PC-9 (cell line): ENCODE data around the gene EPX.

Source experiments
- EZH2 ChIP-seq: fragments of 200-600 bp; sonication (generic); IDR thresholded peaks from 2 replicates; pipeline ENCODE4 v1.8.0; 2017; ENCODE audit warnings: antibody characterized with exemption, low read depth
- TF ChIP-seq, protein P1 (sequence below): fragments of 200-600 bp; sonication (generic); conservative IDR thresholded peaks from 2 replicates; pipeline ENCODE4 v1.6.1; 2017; ENCODE audit warnings: mixed run types, antibody characterized with exemption, mild to moderate bottlenecking, moderate library complexity

DNA sequence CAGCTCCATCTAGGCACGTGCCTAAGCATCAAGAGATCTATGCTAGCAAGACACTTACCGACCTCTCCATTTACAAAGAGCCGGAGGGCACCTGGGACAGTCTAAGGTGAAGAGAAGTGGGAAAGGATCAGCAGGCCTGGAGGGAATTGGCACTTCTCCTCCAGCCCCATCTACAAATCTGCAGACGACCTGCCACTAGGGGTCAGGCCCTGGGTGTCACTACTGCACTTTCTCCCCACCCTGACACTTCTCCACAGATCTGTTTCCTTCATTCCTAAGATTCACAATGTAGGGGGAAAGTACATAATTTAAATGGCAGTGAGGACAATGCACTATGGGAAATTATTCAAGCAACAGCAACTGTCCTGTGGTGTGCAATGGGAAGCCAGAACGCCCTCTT lies 18.4 kb downstream of the EPX start:
- TF ChIP-seq, protein P1, sequence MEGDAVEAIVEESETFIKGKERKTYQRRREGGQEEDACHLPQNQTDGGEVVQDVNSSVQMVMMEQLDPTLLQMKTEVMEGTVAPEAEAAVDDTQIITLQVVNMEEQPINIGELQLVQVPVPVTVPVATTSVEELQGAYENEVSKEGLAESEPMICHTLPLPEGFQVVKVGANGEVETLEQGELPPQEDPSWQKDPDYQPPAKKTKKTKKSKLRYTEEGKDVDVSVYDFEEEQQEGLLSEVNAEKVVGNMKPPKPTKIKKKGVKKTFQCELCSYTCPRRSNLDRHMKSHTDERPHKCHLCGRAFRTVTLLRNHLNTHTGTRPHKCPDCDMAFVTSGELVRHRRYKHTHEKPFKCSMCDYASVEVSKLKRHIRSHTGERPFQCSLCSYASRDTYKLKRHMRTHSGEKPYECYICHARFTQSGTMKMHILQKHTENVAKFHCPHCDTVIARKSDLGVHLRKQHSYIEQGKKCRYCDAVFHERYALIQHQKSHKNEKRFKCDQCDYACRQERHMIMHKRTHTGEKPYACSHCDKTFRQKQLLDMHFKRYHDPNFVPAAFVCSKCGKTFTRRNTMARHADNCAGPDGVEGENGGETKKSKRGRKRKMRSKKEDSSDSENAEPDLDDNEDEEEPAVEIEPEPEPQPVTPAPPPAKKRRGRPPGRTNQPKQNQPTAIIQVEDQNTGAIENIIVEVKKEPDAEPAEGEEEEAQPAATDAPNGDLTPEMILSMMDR = no peak
- TF ChIP-seq EZH2 = no peak
